Kidney epithelial cell (primary cell): ENCODE measurements around the gene MYL5. TPM values are rescaled to one million over a fixed set of nuclear protein-coding genes. Genes with fewer than 3 reads are reported as not detected.

ENCODE experiments used
- DNase-seq: peaks from one replicate; pipeline ENCODE4 v3.0.0-alpha.2; 2010; ENCODE audit warnings: low read depth
- H3K27me3 ChIP-seq: 2 replicates; pipeline ENCODE4 v1.6.0; 2011; ENCODE audit warnings: low read length; ENCODE audit not compliant: control insufficient read depth, insufficient read depth
- H3K36me3 ChIP-seq: 2 replicates; pipeline ENCODE4 v1.5.1; 2011; ENCODE audit warnings: low read length; ENCODE audit not compliant: control insufficient read depth, insufficient read depth
- H3K4me3 ChIP-seq: 2 replicates; pipeline ENCODE4 v1.5.1; 2011; ENCODE audit warnings: low read depth, mild to moderate bottlenecking, control low read depth, low read length
- CTCF ChIP-seq: IDR thresholded peaks from 2 replicates; pipeline ENCODE4 v1.5.1; 2011; ENCODE audit warnings: mild to moderate bottlenecking, moderate library complexity, low read length, control low read depth, inconsistent platforms; ENCODE audit not compliant: insufficient read depth, poor library complexity, severe bottlenecking
- total RNA-seq: library from RNA; depleted of rRNA; stranded (reverse); fragments of >200 nt; gene quantifications from 2 replicates; pipeline ENCODE4 v1.2.3, GENCODE V29; 2015

Gene MYL5
- total RNA-seq, 1 donor from 2014 or later = 7.8 TPM

GRCh38 chr4:710116-710515, 35.8 kb downstream of the MYL5 start:
- Histone ChIP-seq H3K27me3 (no peaks in the 10 kb centered on the region), H3K36me3 (peaks cover 1% of the 10 kb centered on the region), H3K4me3 (no peak overlapping the region)
- no peak for TF ChIP-seq CTCF
- no peak for DNase-seq

- H3K27me3 ChIP-seq = no peaks in the 10 kb centered on the region
- no peak for TF ChIP-seq CTCF
- DNase-seq = no peak
- H3K36me3 ChIP-seq = peaks cover 1% of the 10 kb centered on the region
- H3K4me3 ChIP-seq = no peak overlapping the region
Measured at GRCh38 chr4:710916-711315, 36.6 kb downstream of the MYL5 start.

GRCh38 chr4:712093-712492, 37.8 kb downstream of the MYL5 start:
- H3K4me3 ChIP-seq = no peak overlapping the region
- TF ChIP-seq CTCF = no peak
- H3K27me3 ChIP-seq = no peaks in the 10 kb centered on the region
- no peak for DNase-seq
- peaks cover 1% of the 10 kb centered on the region for H3K36me3 ChIP-seq

GRCh38 chr4:712916-713632, 38.7 kb downstream of the MYL5 start:
- no peak for DNase-seq
- no peak for TF ChIP-seq CTCF

GRCh38 chr4:714087-714486, 39.7 kb downstream of the MYL5 start:
- TF ChIP-seq CTCF = no peak
- DNase-seq = no peak
- Histone ChIP-seq H3K27me3 (no peaks in the 10 kb centered on the region), H3K36me3 (no peaks in the 10 kb centered on the region), H3K4me3 (no peak overlapping the region)

More at GRCh38 chr4:712916-713632, 38.7 kb downstream of the MYL5 start:
- H3K4me3 ChIP-seq = no peak overlapping the region
- H3K36me3 ChIP-seq = peaks cover 1% of the 10 kb centered on the region
- H3K27me3 ChIP-seq = no peaks in the 10 kb centered on the region
